A549 (cell line): ENCODE measurements around the gene PARD6G. TPM values are rescaled to one million over a fixed set of nuclear protein-coding genes. Genes with fewer than 3 reads are reported as not detected.

Experiments used
- ATAC-seq, 2 experiments: fragments of 200-7000 bp in 1 of 2; fragments of >200 bp in 1 of 2; cut with Nextera tagmentation in 1 of 2; cut with Tn5 transposase in 1 of 2; 3 replicates each; pipeline versions ENCODE4 v1.8.0 to v1.9.1; 2018 to 2020; ENCODE audit warnings: mild to moderate bottlenecking in 1 of 2, moderate library complexity in 1 of 2
- CTCF ChIA-PET: fragments of 300-600 bp; sonication (Branson Sonifier 250); formaldehyde crosslinking; extraction: SDS; loops from one replicate; lab custom pipeline; 2021; ENCODE audit warnings: antibody characterized with exemption, inconsistent platforms; lab: Yijun Ruan, JAX
- POLR2A ChIA-PET: fragments of 350-600 bp; formaldehyde crosslinking; extraction: SDS; loops from one replicate; lab custom pipeline; 2021; ENCODE audit warnings: antibody characterized with exemption, inconsistent platforms; lab: Yijun Ruan, JAX
- DNase-seq, 2 experiments: peaks; one replicate each; pipeline versions ENCODE4 v3.0.0 to v3.0.0-alpha.2; 2011 to 2016; ENCODE audit warnings: low read depth in 1 of 2, low spot score in 1 of 2
- FAIRE-seq: peaks from 2 replicates; lab custom pipeline; 2011; peaks lifted over from hg19 to GRCh38; lab: Jason Lieb, UNC
- H3K27ac ChIP-seq, 2 experiments: fragments of >200 bp; sonication (Bioruptor Twin); formaldehyde crosslinking; 3 replicates each; pipeline ENCODE4 v1.5.1; 2016 to 2017
- H3K4me1 ChIP-seq: fragments of >200 bp; sonication (Bioruptor Twin); formaldehyde crosslinking; 3 replicates; pipeline ENCODE4 v1.6.1; 2016
- H3K4me2 ChIP-seq: fragments of >200 bp; sonication (Bioruptor Twin); formaldehyde crosslinking; 3 replicates; pipeline ENCODE4 v1.6.1; 2016
- H3K4me3 ChIP-seq: fragments of >200 bp; sonication (Bioruptor Twin); formaldehyde crosslinking; 3 replicates; pipeline ENCODE4 v1.5.1; 2016
- H3K9me3 ChIP-seq: fragments of >200 bp; sonication (Bioruptor Twin); formaldehyde crosslinking; 3 replicates; pipeline ENCODE4 v1.6.1; 2016
- BHLHE40 ChIP-seq: IDR thresholded peaks from 2 replicates; pipeline ENCODE4 v1.6.1; 2012; ENCODE audit warnings: low read depth, low read length, inconsistent platforms
- CBX2 ChIP-seq: fragments of 200-600 bp; sonication (generic); IDR thresholded peaks from 2 replicates; pipeline ENCODE4 v1.6.1; 2016; ENCODE audit warnings: low read depth, mild to moderate bottlenecking, borderline replicate concordance
- CEBPB ChIP-seq, 2 experiments: fragments of >200 bp in 1 of 2; sonication (Bioruptor Twin) in 1 of 2; formaldehyde crosslinking in 1 of 2; IDR thresholded peaks; 2 replicates each; pipeline ENCODE4 v1.6.1; 2012 to 2016
- CTCF ChIP-seq: fragments of >200 bp; sonication (Bioruptor Twin); formaldehyde crosslinking; IDR thresholded peaks from 3 replicates; pipeline ENCODE4 v1.5.1; 2016
- EHMT2 ChIP-seq: fragments of 200-600 bp; sonication (generic); IDR thresholded peaks from 2 replicates; pipeline ENCODE4 v1.6.1; 2016; ENCODE audit warnings: antibody characterized with exemption, low read depth, mild to moderate bottlenecking, moderate library complexity
- FOSL2 ChIP-seq, 2 experiments: fragments of 450-650 bp in 1 of 2; fragments of >200 bp in 1 of 2; sonication (Bioruptor Twin) in 1 of 2; formaldehyde crosslinking; IDR thresholded peaks; 2 replicates each; pipeline versions ENCODE4 v1.5.0 to v1.6.1; 2016 to 2020; ENCODE audit warnings: mild to moderate bottlenecking in 1 of 2, moderate library complexity in 1 of 2
- FOXS1 ChIP-seq: fragments of 250-450 bp; sonication (Bioruptor Pico); IDR thresholded peaks from 2 replicates; pipeline ENCODE4 v1.5.0; 2020; ENCODE audit warnings: mild to moderate bottlenecking, moderate library complexity
- HES2 ChIP-seq: fragments of >200 bp; sonication (Bioruptor Twin); formaldehyde crosslinking; IDR thresholded peaks from 2 replicates; pipeline ENCODE4 v1.6.1; 2016
- HEYL ChIP-seq: fragments of 250-450 bp; sonication (Bioruptor Pico); IDR thresholded peaks from 2 replicates; pipeline ENCODE4 v1.8.0; 2021; ENCODE audit warnings: mild to moderate bottlenecking, moderate library complexity
- HMGXB4 ChIP-seq: fragments of 250-450 bp; sonication (Bioruptor Pico); IDR thresholded peaks from 2 replicates; pipeline ENCODE4 v1.5.0; 2021; ENCODE audit warnings: mild to moderate bottlenecking, moderate library complexity, borderline replicate concordance
- JUN ChIP-seq, 2 experiments: fragments of >200 bp; sonication (Bioruptor Twin); formaldehyde crosslinking; IDR thresholded peaks; 2 replicates in 1 of 2; 3 replicates in 1 of 2; pipeline ENCODE4 v1.6.1; 2016 to 2017
- KDM1A ChIP-seq: fragments of 200-600 bp; sonication (generic); IDR thresholded peaks from 2 replicates; pipeline ENCODE4 v1.6.1; 2016; ENCODE audit warnings: low read depth, mild to moderate bottlenecking
- MAFK ChIP-seq: fragments of 450-650 bp; IDR thresholded peaks from 2 replicates; pipeline ENCODE4 v1.6.1; 2014; ENCODE audit not compliant: partially characterized antibody
- MYC ChIP-seq: IDR thresholded peaks from 2 replicates; pipeline ENCODE4 v1.6.1; 2012; ENCODE audit warnings: mild to moderate bottlenecking, inconsistent platforms, low read length, improper control_type of control experiment, borderline replicate concordance
- NFE2L2 ChIP-seq: fragments of 150-350 bp; conservative IDR thresholded peaks from 2 replicates; pipeline ENCODE4 v1.6.1; 2014; ENCODE audit warnings: low read length
- NR3C1 ChIP-seq: fragments of >200 bp; sonication (Bioruptor Twin); formaldehyde crosslinking; IDR thresholded peaks from 3 replicates; pipeline ENCODE4 v1.6.1; 2017
- PBX3 ChIP-seq: IDR thresholded peaks from 2 replicates; pipeline ENCODE4 v1.6.1; 2012
- RCOR1 ChIP-seq: fragments of 150-350 bp; IDR thresholded peaks from 2 replicates; pipeline ENCODE4 v1.6.1; 2014; ENCODE audit warnings: antibody characterized with exemption, low read length, low read depth
- SREBF2 ChIP-seq: fragments of 450-650 bp; IDR thresholded peaks from 2 replicates; pipeline ENCODE4 v1.6.1; 2014; ENCODE audit warnings: mild to moderate bottlenecking, moderate library complexity
- TP53 ChIP-seq: fragments of 250-450 bp; sonication (Bioruptor Pico); IDR thresholded peaks from 2 replicates; pipeline ENCODE4 v1.5.0; 2021; ENCODE audit warnings: mild to moderate bottlenecking, moderate library complexity
- ZC3H11A ChIP-seq: fragments of 450-650 bp; IDR thresholded peaks from 2 replicates; pipeline ENCODE4 v1.6.1; 2014; ENCODE audit warnings: antibody characterized with exemption, mild to moderate bottlenecking
- ZSCAN20 ChIP-seq: fragments of 250-450 bp; sonication (Bioruptor Pico); IDR thresholded peaks from 2 replicates; pipeline ENCODE4 v1.8.0; 2022; ENCODE audit warnings: mild to moderate bottlenecking, moderate library complexity
- WGBS: methylation state at CpG from one replicate; pipeline ENCODE4 v1.1.6; 2017; ENCODE audit errors: missing lambda C conversion rate; 5-methylcytosine and 5-hydroxymethylcytosine counted together
- polyA plus RNA-seq, 4 experiments: library from polyadenylated mRNA; depleted of rRNA in 3 of 4; stranded (reverse); fragments of >200 nt; fragmentation: RNase III in 1 of 4; extraction: RNeasy Plus Mini Kit Qiagen cat#74134 plus additional on column Dnase treatment in 1 of 4; gene quantifications; 2 replicates in 3 of 4; 3 replicates in 1 of 4; pipeline ENCODE4 v1.2.3, GENCODE V29; 2011 to 2017

Gene PARD6G
- polyA plus RNA-seq, 2 of the 4 experiments (the other 2 are of a cell fraction): 1.6 to 2.3 TPM

- Histone ChIP-seq H3K4me1 (no peaks in the 10 kb centered on the region), H3K4me3 (no peak overlapping the region), H3K9me3 (no peaks in the 10 kb centered on the region), H3K27ac (no peak overlapping the region), H3K4me2 (no peak overlapping the region)
- no peak for ATAC-seq
- no peak for FAIRE-seq
- TF ChIP-seq TP53 (CRISPR knock-in tag) (no peak), HEYL (CRISPR knock-in tag) (no peak), MAFK (no peak), JUN (IDR thresholded peaks at IDR 0.05) (no peak), CBX2 (no peak), SREBF2 (no peak), FOXS1 (CRISPR knock-in tag) (no peak), PBX3 (no peak), MYC (no peak), FOSL2 (IDR thresholded peaks at IDR 0.05) (no peak), FOSL2 (CRISPR knock-in tag; IDR thresholded peaks at IDR 0.05) (no peak), EHMT2 (no peak), CEBPB (IDR thresholded peaks at IDR 0.05) (no peak), ZC3H11A (no peak), ZSCAN20 (CRISPR knock-in tag) (no peak), HMGXB4 (CRISPR knock-in tag) (no peak), BHLHE40 (no peak), NFE2L2 (no peak)
- 94% methylated on average over 7 of the region's 26 CpGs for WGBS
- ChIA-PET CTCF (interaction anchor here (0.7 to 2.0 kb wide), 2 partner anchors 14 to 27 kb away, joined by 3 to 5 read pairs; no protein-coding TSS in a partner anchor), POLR2A (no interaction called here)
- no peak for DNase-seq
Measured at GRCh38 chr18:80184243-80184772, 63.0 kb downstream of the PARD6G start.

GRCh38 chr18:80183273-80184050, 63.9 kb downstream of the PARD6G start:
- no peak for FAIRE-seq
- CTCF ChIA-PET: interaction anchor here (0.7 to 3.4 kb wide), 3 partner anchors 13 to 26 kb away, joined by 3 to 7 read pairs (median 5); no protein-coding TSS in a partner anchor

More at GRCh38 chr18:80183273-80184050, 63.9 kb downstream of the PARD6G start:
- WGBS: 71% methylated on average over 13 of the region's 13 CpGs
- Histone ChIP-seq H3K4me1 (no peaks in the 10 kb centered on the region), H3K9me3 (no peaks in the 10 kb centered on the region), H3K4me2 (no peak overlapping the region), H3K27ac (no peak overlapping the region), H3K4me3 (no peak overlapping the region)
- POLR2A ChIA-PET: no interaction called here
- no peak for ATAC-seq
- no peak for DNase-seq
- TF ChIP-seq ZSCAN20 (CRISPR knock-in tag) (no peak), BHLHE40 (no peak), KDM1A (no peak), HES2 (no peak), NR3C1 (no peak), ZC3H11A (no peak), FOXS1 (CRISPR knock-in tag) (no peak), FOSL2 (IDR thresholded peaks at IDR 0.05) (no peak), FOSL2 (CRISPR knock-in tag; IDR thresholded peaks at IDR 0.05) (no peak), CTCF (no peak), RCOR1 (no peak), MAFK (no peak)
